GM19238 (cell line): ENCODE data around the gene HOMER2.

Experiments used
- DNase-seq: peaks from one replicate; pipeline ENCODE4 v3.0.0; 2011; ENCODE audit warnings: low spot score; ENCODE audit not compliant: insufficient read length

Gene HOMER2

GRCh38 chr15:82931221-82931620 is 21.3 kb downstream of the HOMER2 start:
- no peak for DNase-seq

DNA sequence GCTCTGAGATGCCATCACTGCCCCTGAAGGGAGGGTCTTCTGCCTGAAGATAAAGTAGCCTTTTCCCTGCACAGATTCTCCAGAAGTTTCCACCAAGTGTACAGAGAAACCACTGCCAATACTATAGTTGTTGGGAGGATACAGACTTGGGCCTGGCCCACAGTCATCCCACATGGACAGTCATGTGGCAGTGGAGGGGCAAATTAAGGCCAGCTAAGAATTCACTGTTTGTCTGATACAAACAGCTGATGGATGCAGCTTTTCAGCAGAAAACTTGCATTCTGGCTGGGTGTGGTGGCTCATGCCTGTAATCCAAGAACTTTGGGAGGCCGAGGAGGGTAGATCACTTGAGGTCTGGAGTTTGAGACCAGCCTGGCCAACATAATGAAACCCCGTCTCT is 22.1 kb downstream of the HOMER2 start:
- no peak for DNase-seq

DNA sequence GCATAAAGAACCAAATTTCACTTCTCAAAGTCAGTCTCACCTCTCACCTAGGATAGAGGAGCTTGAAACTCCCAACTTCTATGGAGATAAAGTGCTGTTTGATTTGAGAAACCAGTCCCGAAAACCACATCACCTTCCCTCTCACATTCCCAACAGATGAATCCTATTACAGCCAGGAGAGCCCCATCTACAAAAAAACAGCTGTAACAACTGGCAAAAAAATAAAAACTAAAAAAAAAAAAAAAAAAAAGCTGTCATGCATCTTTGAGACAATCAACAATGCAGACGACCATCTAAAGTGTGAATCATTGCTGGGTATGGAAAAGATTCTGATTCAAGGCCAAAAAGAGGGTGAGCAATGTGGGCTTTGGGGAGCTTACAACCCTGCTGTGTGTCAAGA is 23.8 kb downstream of the HOMER2 start:
- no peak for DNase-seq

DNA sequence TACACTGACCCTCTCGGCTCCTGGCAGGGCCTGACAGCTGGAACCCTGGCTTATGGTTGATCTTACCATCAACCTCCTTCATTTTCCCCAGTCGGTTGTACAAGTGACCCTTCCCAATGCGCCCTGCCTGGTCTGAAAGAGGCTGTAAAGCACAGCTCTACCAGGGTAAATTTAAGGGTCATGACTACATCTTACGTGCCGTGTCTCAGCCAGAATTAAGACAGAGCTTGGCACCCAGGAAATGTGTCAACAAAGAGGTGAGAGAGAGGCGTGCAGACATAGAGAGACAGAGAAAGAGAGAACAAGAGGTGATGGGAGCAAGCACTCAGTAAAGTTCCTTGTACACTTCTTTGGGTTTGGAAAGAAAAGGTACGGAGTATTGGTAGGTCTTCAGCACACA is 28.8 kb downstream of the HOMER2 start:
- no peak for DNase-seq

DNA sequence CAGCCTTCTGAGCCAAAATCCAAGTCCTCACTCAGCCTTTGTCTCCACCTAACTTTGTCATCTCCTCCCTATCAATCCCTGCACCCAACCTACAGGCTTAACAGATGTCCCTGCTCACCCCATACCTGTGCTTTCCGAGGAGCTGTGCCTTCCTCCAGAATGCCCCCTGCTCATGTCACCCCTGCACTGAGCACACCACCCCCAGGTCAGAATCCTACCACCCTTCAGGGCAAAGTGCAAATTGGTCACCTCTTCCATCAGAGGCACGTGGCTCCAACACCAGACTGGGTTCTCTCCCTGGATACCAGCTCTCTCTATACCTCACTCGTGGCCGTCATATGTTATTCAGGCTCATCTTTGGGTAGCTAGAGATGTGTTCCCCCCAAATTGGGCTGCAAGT is 29.8 kb downstream of the HOMER2 start:
- DNase-seq = no peak

DNA sequence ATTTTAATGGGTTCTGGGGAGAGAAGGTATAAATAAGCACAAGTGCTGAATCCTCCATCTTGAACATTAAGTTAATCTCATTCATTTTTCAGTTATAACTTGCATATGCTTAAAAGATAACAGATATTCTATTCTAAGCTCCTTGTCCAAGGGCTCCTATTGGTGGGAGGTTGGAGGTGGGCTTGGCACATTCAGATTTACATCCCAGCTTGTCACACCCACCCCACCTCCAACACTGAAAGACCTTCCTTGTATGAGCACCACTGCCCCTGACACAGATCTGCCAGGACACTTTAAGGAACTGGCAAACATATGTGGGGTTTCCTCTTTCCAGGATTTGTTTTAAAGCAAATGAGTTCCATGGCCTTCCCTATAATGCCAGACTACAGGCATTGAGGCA is 30.6 kb downstream of the HOMER2 start:
- no peak for DNase-seq

DNA sequence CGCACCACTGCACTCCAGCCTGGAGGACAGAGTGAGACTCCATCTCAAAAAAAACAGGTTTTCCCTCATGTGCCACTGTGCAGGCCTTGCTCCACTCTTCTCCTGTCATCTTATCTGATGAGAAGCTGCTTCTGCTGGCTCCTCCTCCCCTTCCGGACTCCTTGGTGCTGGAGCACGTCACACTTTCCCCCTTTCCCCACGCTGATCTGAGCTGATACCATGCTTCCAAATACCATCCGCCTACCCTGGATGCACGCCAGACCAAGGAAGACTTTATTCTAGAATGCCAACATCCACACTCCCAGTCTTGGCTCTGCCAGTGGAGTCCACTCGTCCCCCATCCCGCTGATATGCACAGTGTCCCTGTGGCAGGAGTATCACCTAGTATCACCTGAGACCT is 31.3 kb downstream of the HOMER2 start:
- no peak for DNase-seq

GRCh38 chr15:82919231-82919886 is 33.2 kb downstream of the HOMER2 start:
- no peak for DNase-seq

DNA sequence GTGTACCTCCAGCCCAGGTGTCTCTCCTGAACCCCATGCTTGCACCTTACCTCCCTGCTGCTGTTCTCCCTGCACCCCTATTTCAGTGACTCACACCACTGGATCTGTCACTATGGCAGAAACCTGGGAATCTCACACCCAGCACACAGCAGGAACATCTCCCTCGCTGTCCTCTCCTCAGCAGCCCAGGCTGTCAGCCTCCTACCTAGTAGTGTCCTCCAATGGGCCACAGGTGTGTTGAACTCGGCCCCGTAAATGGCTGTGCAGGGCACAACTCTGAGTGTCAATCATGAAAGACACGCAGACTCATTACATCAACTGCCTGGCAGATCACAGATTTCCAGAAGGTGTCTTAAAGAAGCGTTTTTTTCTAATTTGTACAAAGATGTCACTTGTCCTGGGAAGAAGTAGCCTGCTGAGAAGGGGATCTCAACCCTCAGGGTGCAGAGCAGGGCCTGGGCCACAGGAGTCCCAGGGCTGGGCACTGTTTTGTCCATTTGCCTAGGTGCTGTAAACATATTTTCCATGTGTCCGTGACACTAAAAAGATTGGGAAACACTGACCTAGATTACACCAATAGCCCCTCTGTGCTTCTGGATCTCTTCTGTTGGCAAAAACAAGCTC is 33.8 kb downstream of the HOMER2 start:
- DNase-seq = no peak

GRCh38 chr15:82918162-82918561 is 34.4 kb downstream of the HOMER2 start:
- DNase-seq = no peak

- no peak for DNase-seq
Observed at GRCh38 chr15:82917249-82917648, 35.3 kb downstream of the HOMER2 start.

- no peak for DNase-seq
Observed at GRCh38 chr15:82916161-82916952, 36.2 kb downstream of the HOMER2 start.

DNA sequence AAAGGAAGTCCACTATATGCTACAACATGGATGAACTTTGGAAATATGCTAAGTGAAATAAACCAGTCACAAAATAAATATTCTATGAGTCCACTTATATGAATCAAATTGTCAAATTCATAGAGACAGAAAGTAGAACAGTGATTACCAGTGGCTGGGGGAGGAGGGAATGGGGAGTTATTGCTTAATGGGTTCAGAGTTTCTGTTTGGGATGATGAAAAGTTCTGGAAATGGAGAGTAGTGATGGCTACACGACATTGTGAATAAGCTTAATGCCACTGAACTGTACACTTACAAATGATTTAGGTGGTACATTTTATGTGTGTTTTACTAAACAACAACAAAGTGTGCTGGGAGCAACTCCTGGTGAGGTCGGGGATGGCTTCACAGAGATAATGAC is 38.1 kb downstream of the HOMER2 start:
- DNase-seq = no peak

DNA sequence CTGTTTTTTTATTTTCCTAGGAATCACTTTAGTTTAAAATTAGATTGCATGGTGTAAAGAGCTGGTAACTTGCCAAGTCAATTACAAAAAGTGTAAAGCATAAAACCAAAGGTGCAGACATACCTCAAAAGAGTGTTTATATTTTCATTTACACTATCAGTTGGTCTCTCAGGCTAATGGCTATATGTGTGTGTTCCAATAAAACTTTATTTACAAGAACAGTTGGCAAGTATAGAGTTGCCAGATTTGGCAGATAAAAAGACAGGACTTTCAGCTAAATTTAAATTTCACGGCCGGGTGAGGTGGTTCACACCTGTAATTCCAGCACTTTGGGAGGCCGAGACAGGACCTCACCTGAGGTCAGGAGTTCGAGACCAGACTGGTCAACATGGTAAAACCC is 41.1 kb downstream of the HOMER2 start:
- no peak for DNase-seq

DNA sequence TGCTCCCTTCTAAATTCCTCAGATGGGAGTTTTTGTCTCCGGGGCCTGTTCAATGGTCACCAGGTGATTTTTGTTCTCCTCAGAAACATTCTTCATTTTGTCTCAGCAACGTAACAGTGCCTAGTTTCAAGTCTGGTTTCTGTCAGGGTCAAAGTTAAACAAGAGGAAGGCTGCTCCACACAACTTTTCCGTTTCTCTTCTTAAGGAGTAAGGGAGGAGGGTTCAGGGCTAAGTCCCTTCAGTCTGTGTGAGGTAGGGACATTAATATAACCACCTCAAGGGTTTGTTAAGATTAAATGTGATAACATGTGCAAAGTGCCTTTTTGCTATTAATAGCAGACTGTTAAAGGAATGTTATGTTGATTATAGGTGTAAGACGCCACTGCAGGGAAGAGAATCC is 41.8 kb downstream of the HOMER2 start:
- no peak for DNase-seq

DNA sequence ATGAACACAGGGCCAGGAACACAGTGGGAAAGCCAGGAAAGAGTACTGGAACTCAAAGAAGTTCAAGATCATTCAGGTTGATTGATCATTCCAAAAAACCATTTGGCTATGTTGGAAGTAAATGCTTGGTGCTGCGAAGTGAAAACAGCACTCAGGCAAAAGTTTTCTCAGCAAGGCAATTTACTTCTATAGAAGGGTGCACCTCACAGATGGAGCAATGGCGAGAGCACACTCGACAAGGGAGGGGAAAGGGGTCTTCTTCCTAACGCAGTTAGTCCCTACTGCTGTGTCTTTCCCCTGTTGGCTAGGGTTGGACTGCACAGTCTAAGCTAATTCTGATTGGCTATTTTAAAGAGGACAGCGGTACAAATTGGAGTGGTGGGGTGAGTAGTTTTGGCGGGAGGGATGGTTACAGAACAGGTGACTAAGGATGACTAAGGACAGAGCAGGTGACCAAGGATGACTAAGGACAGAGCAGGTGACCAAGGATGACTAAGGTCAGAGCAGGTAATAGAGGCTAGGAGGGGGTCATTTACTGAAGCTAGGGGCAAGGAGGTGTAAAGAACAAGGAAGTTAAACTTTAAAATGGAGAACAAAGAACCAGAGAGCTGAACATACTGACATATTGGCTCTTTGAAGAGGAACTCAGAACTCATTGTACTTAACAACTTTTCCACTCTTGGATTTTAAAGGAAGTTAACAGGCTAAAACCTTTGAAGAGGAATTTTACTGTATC is 43.3 kb downstream of the HOMER2 start:
- no peak for DNase-seq

DNA sequence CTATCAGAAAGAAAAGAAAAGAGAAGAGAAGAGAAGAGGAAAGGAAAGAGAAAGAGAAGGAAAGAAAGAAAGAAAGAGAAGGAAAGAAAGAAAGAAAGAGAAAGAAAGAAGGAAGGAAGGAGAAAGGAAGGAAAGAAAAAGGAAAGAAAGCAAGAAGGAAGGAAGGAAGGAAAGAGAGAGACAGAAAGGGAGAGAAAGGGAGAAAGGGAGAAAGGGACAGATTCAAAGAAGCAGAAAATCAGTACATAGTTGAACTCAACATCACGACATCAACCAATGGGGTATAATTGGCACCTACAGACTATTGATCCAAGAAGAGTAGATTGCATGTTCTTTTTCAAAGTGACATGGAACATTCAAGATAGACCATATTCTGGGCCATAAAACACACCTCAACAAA is 45.2 kb downstream of the HOMER2 start:
- no peak for DNase-seq

- DNase-seq = no peak
Observed at GRCh38 chr15:82904574-82904973, 47.9 kb downstream of the HOMER2 start.

DNA sequence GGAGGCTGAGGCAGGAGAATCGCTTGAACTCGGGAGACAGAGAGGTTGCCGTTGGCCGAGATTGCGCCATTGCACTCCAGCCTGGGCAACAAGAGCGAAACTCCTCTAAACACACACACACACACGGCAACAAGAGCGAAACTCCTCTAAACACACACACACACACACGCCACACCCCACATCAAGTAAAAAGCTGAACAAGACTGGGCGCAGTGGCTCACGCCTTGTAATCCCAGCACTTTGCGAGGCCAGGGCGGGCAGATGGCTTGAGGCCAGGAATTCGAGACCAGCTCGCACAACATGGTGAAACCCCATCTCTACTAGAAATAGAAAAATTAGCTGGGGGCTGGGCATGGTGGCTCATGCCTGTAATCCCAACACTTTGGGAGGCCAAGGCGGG is 49.0 kb downstream of the HOMER2 start:
- no peak for DNase-seq

GRCh38 chr15:82901114-82901805 is 51.3 kb downstream of the HOMER2 start:
- DNase-seq = no peak

DNA sequence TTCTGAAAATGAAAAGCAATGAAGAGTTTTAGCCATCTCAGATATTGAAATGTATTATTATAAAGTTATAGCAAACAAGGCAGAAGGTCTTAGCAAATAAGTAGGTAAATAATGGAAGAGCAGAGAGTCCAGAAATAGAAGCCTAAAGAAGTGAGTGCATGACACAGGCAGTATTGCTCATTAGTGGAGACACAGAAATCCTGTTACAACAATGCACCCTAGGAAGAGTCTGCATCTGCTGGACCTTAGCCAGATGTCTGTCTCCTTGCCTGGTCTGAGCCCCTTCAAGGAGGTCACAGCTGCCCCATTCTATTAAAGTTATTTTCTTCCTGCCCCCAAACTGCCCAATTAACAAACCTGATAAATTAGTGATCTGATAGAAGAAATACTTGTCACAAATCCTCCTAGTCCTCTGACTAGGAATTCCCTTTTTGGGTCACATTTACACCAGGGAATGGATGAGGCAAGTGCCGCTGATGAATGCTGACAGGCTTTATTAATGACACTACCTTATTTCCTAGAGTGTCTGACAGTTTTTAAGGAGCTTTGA is 51.9 kb downstream of the HOMER2 start:
- DNase-seq = no peak
